Mucosa of descending colon (tissue), 3 donors: Measurements from ENCODE around the gene ZNF786. TPM values are rescaled to one million over a fixed set of nuclear protein-coding genes. Genes with fewer than 3 reads are reported as not detected.

Experiments
- ATAC-seq: fragments of 200-7000 bp; cut with Tn5 transposase; one replicate; pipeline ENCODE4 v1.9.1; 2020; ENCODE audit warnings: mild to moderate bottlenecking, moderate library complexity
- DNase-seq, 3 donors: peaks; one replicate each; pipeline ENCODE4 v3.0.0-alpha.2; 2020
- H3K36me3 ChIP-seq: fragments of 200-600 bp; one replicate; pipeline ENCODE4 v1.8.0; 2021; ENCODE audit warnings: low read depth, mild to moderate bottlenecking
- H3K4me1 ChIP-seq: fragments of 200-600 bp; one replicate; pipeline ENCODE4 v1.8.0; 2021; ENCODE audit warnings: low read depth, mild to moderate bottlenecking
- H3K4me3 ChIP-seq: fragments of 200-600 bp; one replicate; pipeline ENCODE4 v1.8.0; 2021; ENCODE audit warnings: mild to moderate bottlenecking
- H3K9me3 ChIP-seq: fragments of 200-600 bp; one replicate; pipeline ENCODE4 v1.8.0; 2021; ENCODE audit warnings: mild to moderate bottlenecking
- CTCF ChIP-seq: fragments of 200-600 bp; IDR thresholded peaks from one replicate; pipeline ENCODE4 v1.8.0; 2022; ENCODE audit warnings: antibody characterized with exemption, mild to moderate bottlenecking
- intact Hi-C, 2 donors: fragments of 100-400 bp; cut with DNase I in 1 of 2; cut with micrococcal nuclease in 1 of 2; formaldehyde crosslinking; loops; one replicate each; pipeline versions ENCODE4 v1.11.0 to v1.11.1; 2022; cut with DNase I, micrococcal nuclease
- total RNA-seq, 3 donors: library from RNA; stranded (reverse); fragmentation: NEBNext Ultra II Directional in 2 of 3; extraction: Animal tissue kit (Norgen Biotek cat#: 25700) in 2 of 3; gene quantifications; one replicate each; pipeline versions ENCODE4 v1.2.1 to v1.2.4, GENCODE V29; 2021 to 2023
- donor health status: DM: no; HTN: no; CAD: no; lungs with moderate emphysema.
- donor health status: DM: no; HTN: no; CAD: no.
- donor health status: DM: no; HTN: yes; CAD: no.

ZNF786 gene
- total RNA-seq, 3 donors from 2014 or later = 4.0 to 7.1 (median 5.0) TPM

GRCh38 chr7:149023662-149024061, 66.9 kb downstream of the ZNF786 start:
- Histone ChIP-seq H3K4me1 (peaks cover 10% of the 10 kb centered on the region), H3K36me3 (no peaks in the 10 kb centered on the region), H3K9me3 (no peaks in the 10 kb centered on the region), H3K4me3 (no peak overlapping the region)
- ATAC-seq (no peak), DNase-seq (no peak)
- intact Hi-C loops = no loop called here
- TF ChIP-seq CTCF = no peak

GRCh38 chr7:149022756-149023360, 67.7 kb downstream of the ZNF786 start:
- Histone ChIP-seq H3K4me3 (no peak overlapping the region), H3K36me3 (no peaks in the 10 kb centered on the region), H3K4me1 (peaks cover 10% of the 10 kb centered on the region), H3K9me3 (no peaks in the 10 kb centered on the region)
- TF ChIP-seq CTCF = no peak
- no peak for ATAC-seq
- intact Hi-C loops = no loop called here
- DNase-seq = no peak

GRCh38 chr7:149021725-149022062, 68.8 kb downstream of the ZNF786 start:
- intact Hi-C loops = no loop called here
- no peak for TF ChIP-seq CTCF
- Histone ChIP-seq H3K4me1 (peaks cover 1% of the 10 kb centered on the region), H3K36me3 (no peaks in the 10 kb centered on the region), H3K4me3 (no peak overlapping the region), H3K9me3 (no peaks in the 10 kb centered on the region)
- ATAC-seq (no peak), DNase-seq (no peak)

- no peak for DNase-seq
- intact Hi-C loops = no loop called here
- TF ChIP-seq CTCF = no peak
- Histone ChIP-seq H3K4me3 (no peak overlapping the region), H3K9me3 (no peaks in the 10 kb centered on the region), H3K4me1 (no peaks in the 10 kb centered on the region), H3K36me3 (no peaks in the 10 kb centered on the region)
- ATAC-seq = no peak
Measured at GRCh38 chr7:149020483-149020882, 70.0 kb downstream of the ZNF786 start.

Other genes starting within 250 kb of the ZNF786 start
- 10 to 100 TPM in 2 of 3 donors, 1 to 10 TPM in 1; 4.7 to 18.1 (median 10.5) TPM for gene EZH2, start 206.4 kb downstream of the ZNF786 start, total RNA-seq
- 100 to 1,000 TPM in 2 of 3 donors, 10 to 100 TPM in 1; 78.4 to 211 (median 109) TPM for gene PDIA4, start 62.2 kb downstream of the ZNF786 start, total RNA-seq
- gene ZNF425, start 35.6 kb upstream of the ZNF786 start, total RNA-seq = 1 to 10 TPM; 1.3 to 4.2 (median 1.4) TPM
- 10 to 100 TPM in 2 of 3 donors, 1 to 10 TPM in 1; 9.9 to 17.2 (median 10.9) TPM for gene ZNF398, start 56.7 kb upstream of the ZNF786 start, total RNA-seq
- gene ZNF282, start 104.8 kb upstream of the ZNF786 start, total RNA-seq = 10 to 100 TPM; 22.0 to 32.4 (median 28.1) TPM
- gene ZNF212, start 148.9 kb upstream of the ZNF786 start, total RNA-seq = 10 to 100 TPM in 2 of 3 donors, 1 to 10 TPM in 1; 9.7 to 12.8 (median 11.9) TPM
- 10 to 100 TPM in 2 of 3 donors, 1 to 10 TPM in 1; 9.2 to 18.2 (median 12.9) TPM for gene ZNF783, start 171.5 kb upstream of the ZNF786 start, total RNA-seq